Measurements from ENCODE around the gene ZC3H4. TPM values are rescaled to one million over a fixed set of nuclear protein-coding genes. Genes with fewer than 3 reads are reported as not detected.

Gene ZC3H4
- total RNA-seq, 6 experiments from 2014 or later, result 8.3 to 19.1 (median 15.1) TPM

- TF ChIP-seq, protein P1, sequence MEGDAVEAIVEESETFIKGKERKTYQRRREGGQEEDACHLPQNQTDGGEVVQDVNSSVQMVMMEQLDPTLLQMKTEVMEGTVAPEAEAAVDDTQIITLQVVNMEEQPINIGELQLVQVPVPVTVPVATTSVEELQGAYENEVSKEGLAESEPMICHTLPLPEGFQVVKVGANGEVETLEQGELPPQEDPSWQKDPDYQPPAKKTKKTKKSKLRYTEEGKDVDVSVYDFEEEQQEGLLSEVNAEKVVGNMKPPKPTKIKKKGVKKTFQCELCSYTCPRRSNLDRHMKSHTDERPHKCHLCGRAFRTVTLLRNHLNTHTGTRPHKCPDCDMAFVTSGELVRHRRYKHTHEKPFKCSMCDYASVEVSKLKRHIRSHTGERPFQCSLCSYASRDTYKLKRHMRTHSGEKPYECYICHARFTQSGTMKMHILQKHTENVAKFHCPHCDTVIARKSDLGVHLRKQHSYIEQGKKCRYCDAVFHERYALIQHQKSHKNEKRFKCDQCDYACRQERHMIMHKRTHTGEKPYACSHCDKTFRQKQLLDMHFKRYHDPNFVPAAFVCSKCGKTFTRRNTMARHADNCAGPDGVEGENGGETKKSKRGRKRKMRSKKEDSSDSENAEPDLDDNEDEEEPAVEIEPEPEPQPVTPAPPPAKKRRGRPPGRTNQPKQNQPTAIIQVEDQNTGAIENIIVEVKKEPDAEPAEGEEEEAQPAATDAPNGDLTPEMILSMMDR (IDR thresholded peaks at IDR 0.05), result no peak
- TF ChIP-seq POLR2A (IDR thresholded peaks at IDR 0.05), result no peak
- WGBS (ENCODE audit: insufficient coverage, low coverage, low lambda C conversion rate, missing lambda C conversion rate), result 92% methylated on average over 2 of the region's 10 CpGs
- Histone ChIP-seq H3K4me1 (no peaks in the 10 kb centered on the region), H3K27ac (no peak overlapping the region), H3K27me3 (no peaks in the 10 kb centered on the region), H3K36me3 (peaks cover 0 to 74% (median 19%) of the 10 kb centered on the region in 4 donors), H3K9me3 (no peaks in the 10 kb centered on the region), H3K4me3 (no peak overlapping the region)
- intact Hi-C loops (cut with DNase I), result loop anchor here in 1 of 2 donors (10.0 kb wide), 1 partner anchor 51 kb away; no protein-coding TSS in a partner anchor
- DNase-seq (no peak), ATAC-seq (no peak)
Measured at GRCh38 chr19:47073574-47073973, 40.0 kb downstream of the ZC3H4 start.

DNA sequence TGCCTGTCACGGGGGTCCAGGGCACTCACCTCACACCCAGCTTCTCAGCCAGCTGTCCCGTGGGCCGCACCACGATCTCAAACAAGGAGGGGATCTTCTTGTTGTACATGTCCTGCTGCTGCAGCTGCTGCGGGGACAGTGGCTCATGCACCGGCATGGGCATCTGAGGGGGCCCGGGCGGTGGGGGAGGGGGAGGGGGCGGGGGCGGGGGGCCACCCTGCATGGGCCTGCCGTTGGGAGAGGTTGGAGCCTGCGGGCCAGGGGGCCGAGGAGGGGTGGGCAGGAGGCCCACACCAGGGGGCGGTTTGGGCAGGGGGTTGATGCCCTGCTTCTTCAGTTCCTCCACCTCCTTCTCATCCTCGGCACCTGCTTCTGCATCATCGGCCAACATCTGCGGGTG is 41.3 kb downstream of the ZC3H4 start:
- Histone ChIP-seq H3K27ac (no peak overlapping the region), H3K4me3 (no peak overlapping the region), H3K36me3 (peaks cover 0 to 66% (median 22%) of the 10 kb centered on the region in 4 donors), H3K27me3 (no peaks in the 10 kb centered on the region), H3K4me1 (no peaks in the 10 kb centered on the region), H3K9me3 (no peaks in the 10 kb centered on the region)
- ATAC-seq, result no peak
- 77% methylated on average over 4 of the region's 17 CpGs for WGBS (ENCODE audit: insufficient coverage, low coverage, low lambda C conversion rate, missing lambda C conversion rate)
- intact Hi-C loops (cut with DNase I), result loop anchor here in 1 of 2 donors (10.0 kb wide), 1 partner anchor 52 kb away; no protein-coding TSS in a partner anchor
- TF ChIP-seq POLR2A (IDR thresholded peaks at IDR 0.05), result no peak
- TF ChIP-seq, protein P1 (IDR thresholded peaks at IDR 0.05), result no peak
- no peak for DNase-seq

GRCh38 chr19:47071731-47072130 is 41.8 kb downstream of the ZC3H4 start:
- Histone ChIP-seq H3K4me3 (no peak overlapping the region), H3K9me3 (no peaks in the 10 kb centered on the region), H3K27me3 (no peaks in the 10 kb centered on the region), H3K4me1 (no peaks in the 10 kb centered on the region), H3K36me3 (peaks cover 0 to 66% (median 26%) of the 10 kb centered on the region in 4 donors), H3K27ac (no peak overlapping the region)
- intact Hi-C loops (cut with DNase I), result loop anchor here in 1 of 2 donors (10.0 kb wide), 1 partner anchor 53 kb away; no protein-coding TSS in a partner anchor
- WGBS (ENCODE audit: insufficient coverage, low coverage, low lambda C conversion rate, missing lambda C conversion rate), result 100% methylated on average over 2 of the region's 12 CpGs
- TF ChIP-seq POLR2A (IDR thresholded peaks at IDR 0.05), result no peak
- TF ChIP-seq, protein P1 (IDR thresholded peaks at IDR 0.05), result no peak
- ATAC-seq (no peak), DNase-seq (no peak)

GRCh38 chr19:47070756-47071155 is 42.8 kb downstream of the ZC3H4 start:
- peaks cover 0 to 66% (median 31%) of the 10 kb centered on the region in 4 donors for H3K36me3 ChIP-seq
- ATAC-seq (no peak), DNase-seq (no peak)
- no peaks in the 10 kb centered on the region for H3K27me3 ChIP-seq
- intact Hi-C loops (cut with DNase I), result loop anchor here in 1 of 2 donors (10.0 kb wide), 1 partner anchor 54 kb away; no protein-coding TSS in a partner anchor
- TF ChIP-seq, protein P1 (IDR thresholded peaks at IDR 0.05), result no peak
- TF ChIP-seq POLR2A (IDR thresholded peaks at IDR 0.05), result no peak
- H3K4me3 ChIP-seq, result no peak overlapping the region
- no peak overlapping the region for H3K27ac ChIP-seq
- WGBS (ENCODE audit: insufficient coverage, low coverage, low lambda C conversion rate, missing lambda C conversion rate), result 91% methylated on average over 14 of the region's 18 CpGs
- no peaks in the 10 kb centered on the region for H3K9me3 ChIP-seq
- no peaks in the 10 kb centered on the region for H3K4me1 ChIP-seq
